ENCODE measurements around the gene IKZF3.

GRCh38 chr17:39782481-39782880 is 81.6 kb downstream of the IKZF3 start:
- TF ChIP-seq CTCF (IDR thresholded peaks at IDR 0.05; ENCODE audit: insufficient read depth, low read depth, low read length) (no peak), EZH2 (IDR thresholded peaks at IDR 0.05; ENCODE audit: insufficient read depth, low read length) (no peak)
